Spleen (tissue), 11 donors: ENCODE data around the gene STK4. TPM values are rescaled to one million over a fixed set of nuclear protein-coding genes. Genes with fewer than 3 reads are reported as not detected.

Experiments
- DNase-seq: peaks from one replicate; pipeline ENCODE4 v3.0.0-alpha.2; 2020
- H3K27ac ChIP-seq, 8 donors: fragments of 200-600 bp; sonication (generic) in 7 of 8; 1 replicate in 4 of 8; 2 replicates in 4 of 8; pipeline versions ENCODE4 v1.5.0 to v1.8.0; 2016 to 2021; ENCODE audit warnings: inconsistent platforms in 4 of 8, mild to moderate bottlenecking in 4 of 8, moderate library complexity in 1 of 8
- H3K27me3 ChIP-seq, 7 donors: fragments of 200-600 bp; sonication (generic) in 6 of 7; replicated peaks in 1 of 7; 1 replicate in 4 of 7; 2 replicates in 3 of 7; pipeline versions ENCODE4 v1.5.0 to v1.8.0; 2016 to 2021; ENCODE audit warnings: inconsistent platforms in 3 of 7, mild to moderate bottlenecking in 1 of 7
- H3K36me3 ChIP-seq, 6 donors: fragments of 200-600 bp; sonication (generic) in 5 of 6; 1 replicate in 4 of 6; 2 replicates in 2 of 6; pipeline versions ENCODE4 v1.5.0 to v1.8.0; 2016 to 2021; ENCODE audit warnings: inconsistent platforms in 2 of 6
- H3K4me1 ChIP-seq, 6 donors: fragments of 200-600 bp; sonication (generic) in 5 of 6; 1 replicate in 3 of 6; 2 replicates in 3 of 6; pipeline versions ENCODE4 v1.5.0 to v1.8.0; 2016 to 2021; ENCODE audit warnings: inconsistent platforms in 3 of 6
- H3K4me3 ChIP-seq, 8 donors: fragments of 200-600 bp; sonication (generic) in 7 of 8; 1 replicate in 4 of 8; 2 replicates in 4 of 8; pipeline versions ENCODE4 v1.5.0 to v1.8.0; 2016 to 2021; ENCODE audit warnings: inconsistent platforms in 4 of 8, mild to moderate bottlenecking in 4 of 8, moderate library complexity in 2 of 8
- H3K9me3 ChIP-seq, 8 donors: fragments of 200-600 bp; sonication (generic) in 7 of 8; 1 replicate in 4 of 8; 2 replicates in 4 of 8; pipeline versions ENCODE4 v1.5.0 to v1.8.0; 2016 to 2021; ENCODE audit warnings: inconsistent platforms in 4 of 8
- CTCF ChIP-seq, 11 experiments: fragments of 200-600 bp in 7 of 11; fragments of 450-650 bp in 4 of 11; sonication (generic) in 4 of 11; IDR thresholded peaks in 8 of 11; conservative IDR thresholded peaks in 3 of 11; 1 replicate in 7 of 11; 2 replicates in 4 of 11; pipeline versions ENCODE4 v1.4.0 to v1.8.0; 2016 to 2021; ENCODE audit warnings: antibody characterized with exemption in 11 of 11, inconsistent platforms in 4 of 11, mild to moderate bottlenecking in 1 of 11
- POLR2A ChIP-seq, 3 donors: fragments of 450-650 bp; IDR thresholded peaks; one replicate each; pipeline ENCODE4 v1.5.1; 2017; ENCODE audit warnings: antibody characterized with exemption in 3 of 3, mild to moderate bottlenecking in 1 of 3
- POLR2AphosphoS5 ChIP-seq, 3 donors: sonication (generic); formaldehyde crosslinking; IDR thresholded peaks; one replicate each; pipeline ENCODE4 v1.5.1; 2017; ENCODE audit warnings: antibody characterized with exemption in 3 of 3
- WGBS, 5 donors: extraction: QIAGEN DNeasy Blood & Tissue Kit in 3 of 5; methylation state at CpG; one replicate each; pipeline versions ENCODE4 v1.1.5 to v1.1.7; 2013 to 2018; 5-methylcytosine and 5-hydroxymethylcytosine counted together
- intact Hi-C: fragments of 100-400 bp; cut with DNase I; formaldehyde crosslinking; loops from one replicate; pipeline ENCODE4 v1.15.0; 2023; ENCODE audit warnings: low total_unique reads
- polyA plus RNA-seq, 3 donors: library from polyadenylated mRNA; stranded (reverse); fragments of 200-250 nt; gene quantifications; one replicate each; pipeline ENCODE4 v1.2.1, GENCODE V29; 2013
- total RNA-seq, 7 donors: library from RNA; depleted of rRNA in 3 of 7; stranded (reverse); fragments of >200 nt in 3 of 7; fragmentation: NEBNext Ultra II Directional in 4 of 7; extraction: Animal tissue kit (Norgen Biotek cat#: 25700) in 4 of 7; gene quantifications; one replicate each; pipeline versions ENCODE4 v1.1.0 to v1.2.1, GENCODE V29; 2016 to 2021
- donor health status: healthy with polysubstance abuse.
- donor health status: DM: no; HTN: no; CAD: no; lungs with moderate emphysema.
- donor health status: DM: no; HTN: no; CAD: no.
- donor health status: Bipolar disorder and iron deficiency.
- donor health status: healthy.
- donor health status: DM: no; HTN: no; CAD: no.
- donor health status: DM: yes; HTN: yes; CAD: no.

The STK4 gene
- total and polyA plus RNA-seq, 10 donors: 19.0 to 241 (median 124) TPM

DNA sequence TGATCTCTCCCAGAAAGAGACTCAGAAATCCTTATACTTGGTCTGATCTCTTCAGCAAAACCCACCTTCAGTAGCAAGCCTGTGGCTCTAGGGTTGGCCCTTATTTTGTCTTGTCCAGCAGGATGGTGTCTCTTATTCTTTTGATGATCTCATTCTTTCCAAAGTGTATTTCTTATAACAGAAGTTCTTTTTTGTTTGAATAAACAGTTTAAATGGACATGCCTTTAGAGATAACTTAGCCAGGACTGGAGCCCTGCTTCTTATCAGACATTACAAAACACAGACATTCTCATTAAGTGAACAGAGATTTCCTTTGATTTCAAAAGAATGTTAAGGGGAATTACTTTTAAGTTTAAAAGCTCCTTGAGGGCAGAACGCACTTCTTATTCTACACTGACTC is 102.9 kb downstream of the STK4 start:
- no peak overlapping the region for H3K27ac ChIP-seq
- TF ChIP-seq POLR2AphosphoS5 (IDR thresholded peaks at IDR 0.05) (no peak), POLR2A (IDR thresholded peaks at IDR 0.05) (no peak), CTCF (IDR thresholded peaks at IDR 0.05 in 8 of 11, conservative IDR thresholded peaks at IDR 0.05 in 3 of 11) (no peak)
- 88 to 100% (median 95%) methylated on average over 1 of the region's 1 CpG for WGBS, 5 donors

DNA sequence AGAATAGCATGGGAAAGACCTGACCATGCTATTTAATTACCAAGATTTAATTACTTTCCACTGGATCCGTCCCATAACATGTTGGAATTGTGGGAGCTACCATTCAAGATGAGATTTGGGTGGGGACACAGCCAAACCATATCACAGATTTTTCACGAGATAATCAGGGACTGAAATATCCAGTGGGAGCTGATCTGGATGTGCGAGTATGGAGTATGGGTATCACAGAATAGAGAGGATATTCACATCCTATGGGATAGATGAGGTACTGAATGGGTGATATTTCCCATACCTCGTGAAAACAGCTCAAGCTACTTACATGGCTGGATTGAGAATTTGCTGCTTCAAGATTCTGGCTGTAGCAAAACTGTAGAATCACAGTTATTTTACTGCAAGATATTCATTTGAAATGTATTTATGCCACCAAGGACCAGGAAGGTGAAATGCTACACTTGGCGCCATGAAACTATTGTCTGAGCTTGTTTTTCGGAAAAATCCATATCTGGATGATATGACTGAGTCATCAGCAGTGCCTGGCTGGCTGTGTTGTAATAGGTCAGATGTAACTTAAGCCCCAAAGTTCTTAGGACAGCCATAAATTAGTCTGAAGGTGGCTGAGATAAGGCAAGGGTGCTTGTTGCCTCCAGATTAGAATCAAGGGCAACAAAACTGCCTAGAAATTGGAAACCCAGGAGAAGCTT is 104.8 kb downstream of the STK4 start:
- Histone ChIP-seq H3K27ac (no peak overlapping the region), H3K36me3 (peaks cover 3 to 75% (median 39%) of the 10 kb centered on the region in 6 donors), H3K9me3 (no peaks in the 10 kb centered on the region), H3K4me1 (peaks cover 0 to 30% (median 0%) of the 10 kb centered on the region in 6 donors), H3K27me3 (no peaks in the 10 kb centered on the region), H3K4me3 (no peak overlapping the region)
- no peak for DNase-seq
- TF ChIP-seq POLR2AphosphoS5 (IDR thresholded peaks at IDR 0.05): no peak
- TF ChIP-seq CTCF (IDR thresholded peaks at IDR 0.05 in 8 of 11, conservative IDR thresholded peaks at IDR 0.05 in 3 of 11): no peak
- no peak for TF ChIP-seq POLR2A (IDR thresholded peaks at IDR 0.05)
- intact Hi-C loops: no loop called here
- 93 to 97% (median 96%) methylated on average over 6 of the region's 6 CpGs for WGBS, 5 donors

More for the DNA sequence above, 102.9 kb downstream of the STK4 start:
- Histone ChIP-seq H3K36me3 (peaks cover 0 to 57% (median 22%) of the 10 kb centered on the region in 6 donors), H3K9me3 (no peaks in the 10 kb centered on the region), H3K4me3 (no peak overlapping the region), H3K27me3 (no peaks in the 10 kb centered on the region), H3K4me1 (peaks cover 0 to 46% (median 9%) of the 10 kb centered on the region in 6 donors)
- no peak for DNase-seq
- intact Hi-C loops: no loop called here

GRCh38 chr20:45072066-45072465 is 105.8 kb downstream of the STK4 start:
- no peak overlapping the region for H3K27ac ChIP-seq
- no peaks in the 10 kb centered on the region for H3K9me3 ChIP-seq
- intact Hi-C loops: no loop called here
- 58 to 89% (median 67%) methylated on average over 1 of the region's 1 CpG for WGBS, 5 donors
- peaks cover 0 to 27% (median 0%) of the 10 kb centered on the region in 6 donors for H3K4me1 ChIP-seq
- H3K4me3 ChIP-seq: no peak overlapping the region
- DNase-seq: no peak
- TF ChIP-seq POLR2AphosphoS5 (IDR thresholded peaks at IDR 0.05): no peak
- no peak for TF ChIP-seq CTCF (IDR thresholded peaks at IDR 0.05 in 8 of 11, conservative IDR thresholded peaks at IDR 0.05 in 3 of 11)
- no peak for TF ChIP-seq POLR2A (IDR thresholded peaks at IDR 0.05)
- no peaks in the 10 kb centered on the region for H3K27me3 ChIP-seq
- peaks cover 3 to 75% (median 48%) of the 10 kb centered on the region in 6 donors for H3K36me3 ChIP-seq

DNA sequence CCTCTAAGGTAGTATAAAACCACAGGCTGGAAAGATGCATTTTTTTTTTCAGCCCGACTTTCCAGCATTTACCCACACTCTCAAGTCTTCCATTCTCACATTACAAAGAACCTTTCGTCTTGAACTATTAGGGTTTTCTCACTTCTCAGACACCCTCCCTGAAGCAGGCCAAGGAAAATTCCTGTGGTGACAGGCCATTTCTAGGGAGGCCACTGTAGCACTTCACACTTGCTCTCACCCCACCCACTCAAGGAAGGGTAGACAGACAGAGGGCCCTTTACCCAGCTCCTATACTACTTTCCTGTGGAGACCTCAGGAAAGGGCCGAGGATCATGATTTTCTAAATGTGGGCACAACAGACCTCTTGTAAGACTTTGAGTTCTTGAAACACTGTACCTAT is 106.9 kb downstream of the STK4 start:
- Histone ChIP-seq H3K27ac (no peak overlapping the region), H3K4me1 (peaks cover 0 to 16% (median 0%) of the 10 kb centered on the region in 6 donors), H3K4me3 (no peak overlapping the region), H3K27me3 (no peaks in the 10 kb centered on the region), H3K36me3 (peaks cover 3 to 75% (median 54%) of the 10 kb centered on the region in 6 donors), H3K9me3 (no peaks in the 10 kb centered on the region)
- intact Hi-C loops: no loop called here
- no peak for TF ChIP-seq POLR2A (IDR thresholded peaks at IDR 0.05)
- no peak for TF ChIP-seq POLR2AphosphoS5 (IDR thresholded peaks at IDR 0.05)
- no peak for TF ChIP-seq CTCF (IDR thresholded peaks at IDR 0.05 in 8 of 11, conservative IDR thresholded peaks at IDR 0.05 in 3 of 11)
- WGBS, 5 donors: 85 to 94% (median 91%) methylated on average over 3 of the region's 3 CpGs
- no peak for DNase-seq
